B cell (primary cell): ENCODE measurements around the gene SEPTIN5. TPM values are rescaled to one million over a fixed set of nuclear protein-coding genes. Genes with fewer than 3 reads are reported as not detected.

Source experiments
- ATAC-seq: fragments of 200-7000 bp; cut with Tn5 transposase; one replicate; pipeline ENCODE4 v1.10.0; 2021; ENCODE audit warnings: low read depth, mild to moderate bottlenecking, moderate number of reproducible peaks, moderate library complexity
- CTCF ChIA-PET: fragments of 350-600 bp; sonication (Branson Sonifier 250); formaldehyde crosslinking; loops from one replicate; lab custom pipeline; 2021; ENCODE audit warnings: antibody characterized with exemption, inconsistent platforms; lab: Charles Lee
- POLR2A ChIA-PET: fragments of 350-600 bp; sonication (Branson Sonifier 250); formaldehyde crosslinking; loops from one replicate; lab custom pipeline; 2021; ENCODE audit warnings: antibody characterized with exemption; lab: Charles Lee
- DNase-seq: peaks from one replicate; pipeline ENCODE4 v3.0.0; 2013
- H2AFZ ChIP-seq: 2 replicates; pipeline ENCODE4 v1.6.1; 2012; ENCODE audit warnings: mild to moderate bottlenecking, low read depth, low read length; ENCODE audit not compliant: insufficient read depth, poor library complexity, severe bottlenecking
- H3K27ac ChIP-seq, 2 donors: 1 replicate in 1 of 2; 2 replicates in 1 of 2; pipeline ENCODE4 v1.5.1; 2012 to 2013; ENCODE audit warnings: low read length in 2 of 2, mild to moderate bottlenecking in 2 of 2, moderate library complexity in 1 of 2
- H3K27me3 ChIP-seq, 4 experiments: fragments of 200-600 bp in 1 of 4; sonication (generic) in 1 of 4; replicated peaks in 1 of 4; 1 replicate in 2 of 4; 2 replicates in 2 of 4; pipeline versions ENCODE4 v1.6.1 to v1.7.0; 2013 to 2016; ENCODE audit warnings: low read length in 3 of 4, mild to moderate bottlenecking in 2 of 4, mixed read lengths in 1 of 4, moderate library complexity in 1 of 4; ENCODE audit not compliant: insufficient read depth in 4 of 4, control insufficient read depth in 3 of 4; ENCODE audit errors: control extremely low read depth in 1 of 4
- H3K36me3 ChIP-seq, 2 experiments: replicated peaks in 1 of 2; 1 replicate in 1 of 2; 2 replicates in 1 of 2; pipeline versions ENCODE4 v1.6.1 to v1.7.1; 2013; ENCODE audit warnings: low read length in 1 of 2; ENCODE audit not compliant: insufficient read depth in 2 of 2, control insufficient read depth in 1 of 2; ENCODE audit errors: control extremely low read depth in 1 of 2, extremely low read depth in 1 of 2
- H3K4me1 ChIP-seq, 2 donors: fragments of 200-600 bp in 1 of 2; sonication (generic) in 1 of 2; 1 replicate in 1 of 2; 2 replicates in 1 of 2; pipeline versions ENCODE4 v1.5.1 to v1.6.1; 2013 to 2017; ENCODE audit warnings: low read length in 2 of 2; ENCODE audit not compliant: control insufficient read depth in 2 of 2, insufficient read depth in 2 of 2
- H3K4me2 ChIP-seq: replicated peaks from 2 replicates; pipeline ENCODE3; 2012; ENCODE audit warnings: mild to moderate bottlenecking, low read depth, low read length; ENCODE audit not compliant: poor library complexity, severe bottlenecking
- H3K4me3 ChIP-seq, 5 experiments: fragments of 200-600 bp in 1 of 5; sonication (generic) in 1 of 5; 1 replicate in 3 of 5; 2 replicates in 2 of 5; pipeline versions ENCODE4 v1.5.1 to v1.7.0; 2011 to 2016; ENCODE audit warnings: low read length in 4 of 5, mild to moderate bottlenecking in 4 of 5, low read depth in 2 of 5, control low read depth in 1 of 5, moderate library complexity in 1 of 5; ENCODE audit not compliant: insufficient read depth in 1 of 5; ENCODE audit errors: control extremely low read depth in 1 of 5, extremely low read depth in 1 of 5
- H3K79me2 ChIP-seq: fragments of 200-600 bp; sonication (generic); one replicate; pipeline ENCODE4 v1.6.0; 2016; ENCODE audit warnings: low read length; ENCODE audit not compliant: control insufficient read depth, insufficient read depth
- H3K9ac ChIP-seq: fragments of 200-600 bp; sonication (generic); 2 replicates; pipeline ENCODE4 v1.6.1; 2017; ENCODE audit warnings: mild to moderate bottlenecking, low read length, moderate library complexity
- H3K9me3 ChIP-seq, 3 donors: one replicate each; pipeline versions ENCODE4 v1.6.1 to v1.7.1; 2013; ENCODE audit warnings: low read length in 2 of 3; ENCODE audit not compliant: control insufficient read depth in 2 of 3, insufficient read depth in 1 of 3; ENCODE audit errors: control extremely low read depth in 1 of 3
- H4K20me1 ChIP-seq: 2 replicates; pipeline ENCODE4 v1.6.0; 2012; ENCODE audit warnings: mild to moderate bottlenecking, low read length; ENCODE audit not compliant: insufficient read depth, control insufficient read depth, poor library complexity, severe bottlenecking
- H3K27ac Mint-ChIP-seq: one replicate; pipeline ENCODE4 v1.8.0; 2021; ENCODE audit warnings: mixed read lengths
- H3K27me3 Mint-ChIP-seq: one replicate; pipeline ENCODE4 v1.8.0; 2021; ENCODE audit warnings: mixed read lengths
- H3K4me1 Mint-ChIP-seq: one replicate; pipeline ENCODE4 v1.8.0; 2021; ENCODE audit warnings: mixed read lengths
- H3K4me3 Mint-ChIP-seq: one replicate; pipeline ENCODE4 v1.8.0; 2021; ENCODE audit warnings: mixed read lengths
- H3K9me3 Mint-ChIP-seq: one replicate; pipeline ENCODE4 v1.8.0; 2022; ENCODE audit warnings: mixed read lengths; ENCODE audit not compliant: insufficient read depth
- CTCF ChIP-seq: fragments of 200-600 bp; IDR thresholded peaks from one replicate; pipeline ENCODE4 v1.8.0; 2022; ENCODE audit warnings: antibody characterized with exemption, mild to moderate bottlenecking
- EZH2 ChIP-seq: IDR thresholded peaks from 2 replicates; pipeline ENCODE4 v1.6.1; 2012; ENCODE audit warnings: borderline replicate concordance, low read depth, mild to moderate bottlenecking, moderate library complexity, low read length; ENCODE audit not compliant: insufficient read depth, poor library complexity, severe bottlenecking
- WGBS: methylation state at CpG from one replicate; pipeline ENCODE4 v1.1.5; 2013; ENCODE audit warnings: missing lambda C conversion rate; ENCODE audit not compliant: insufficient coverage; 5-methylcytosine and 5-hydroxymethylcytosine counted together
- intact Hi-C: fragments of 100-400 bp; cut with micrococcal nuclease; formaldehyde crosslinking; loops from one replicate; pipeline ENCODE4 v1.10.0; 2022
- polyA plus RNA-seq: library from polyadenylated mRNA; depleted of rRNA; stranded (reverse); fragments of >200 nt; gene quantifications from 2 replicates; pipeline ENCODE4 v1.2.3, GENCODE V29; 2012
- total RNA-seq, 2 donors: library from RNA; stranded (reverse); fragments of 120-200 nt in 1 of 2; gene quantifications; 1 replicate in 1 of 2; 2 replicates in 1 of 2; pipeline versions ENCODE4 v1.2.3 to v1.2.4, GENCODE V29; 2013 to 2022

Gene SEPTIN5
- total and polyA plus RNA-seq, 2 donors (not counting 1 experiment from before 2014, with no cell fraction given), result 0.06 TPM; not detected in 1

GRCh38 chr22:19718456-19719049, 4.2 kb downstream of the SEPTIN5 start:
- under 1% methylated on average over 70 of the region's 70 CpGs for WGBS
- peak overlapping the region; percentile 97 for H3K4me2 ChIP-seq

More at GRCh38 chr22:19718456-19719049, 4.2 kb downstream of the SEPTIN5 start:
- no peaks in the 10 kb centered on the region for H3K79me2 ChIP-seq
- no peak overlapping the region for H3K27ac Mint-ChIP-seq
- CTCF ChIA-PET, result interaction anchor here (1.7 kb wide), 1 partner anchor 192 kb away, joined by 4 read pairs; no protein-coding TSS in a partner anchor
- no peaks in the 10 kb centered on the region for H3K9me3 Mint-ChIP-seq
- no peak for TF ChIP-seq EZH2
- no peak for TF ChIP-seq CTCF
- H3K36me3 ChIP-seq, result no peaks in the 10 kb centered on the region
- ATAC-seq (no peak), DNase-seq (no peak)
- no peak overlapping the region for H3K4me3 Mint-ChIP-seq
- H3K27me3 ChIP-seq, result peaks cover 0 to 75% (median 27%) of the 10 kb centered on the region in 4 experiments
- POLR2A ChIA-PET, result no interaction called here
- peaks cover 0 to 22% (median 0%) of the 10 kb centered on the region in 3 donors for H3K9me3 ChIP-seq
- intact Hi-C loops, result no loop called here
- peaks cover 40% of the 10 kb centered on the region for H3K27me3 Mint-ChIP-seq
- H3K9ac ChIP-seq, result peak overlapping the region; percentile 62
- H3K27ac ChIP-seq, result no peak overlapping the region
- peak overlapping the region; percentile 5 to 65 (median 44) for H3K4me3 ChIP-seq
- peak overlapping the region; percentile 59 for H2AFZ ChIP-seq
- peaks cover 18% of the 10 kb centered on the region for H3K4me1 Mint-ChIP-seq
- H4K20me1 ChIP-seq, result no peaks in the 10 kb centered on the region
- peaks cover 26 to 38% of the 10 kb centered on the region in 2 donors for H3K4me1 ChIP-seq
